Caki2 (cell line): ENCODE measurements around the gene CASP1. TPM values are rescaled to one million over a fixed set of nuclear protein-coding genes. Genes with fewer than 3 reads are reported as not detected.
"Not testable (repeated sequence)": the region's sequence is repeated elsewhere in the genome, so short reads cannot be mapped to it uniquely, and the experiment has no call there.

Source experiments
- DNase-seq: peaks from one replicate; pipeline ENCODE4 v3.0.0-alpha.2; 2015; ENCODE audit warnings: low read depth
- in situ Hi-C: cut with HindIII; loops from 2 replicates; pipeline ENCODE4 v1.10.0; 2016; ENCODE audit warnings: low sequenced_read_pairs, low pct_unique_long_range_greater_than_20kb, mixed read lengths
- total RNA-seq: library from RNA; depleted of rRNA; stranded (reverse); fragments of >200 nt; shearing (Covaris generic); gene quantifications from 2 replicates; pipeline ENCODE4 v1.2.3, GENCODE V29; 2014; ENCODE audit warnings: low replicate concordance; rRNA removed

The CASP1 gene
- total RNA-seq, result not detected in 2 replicates

DNA sequence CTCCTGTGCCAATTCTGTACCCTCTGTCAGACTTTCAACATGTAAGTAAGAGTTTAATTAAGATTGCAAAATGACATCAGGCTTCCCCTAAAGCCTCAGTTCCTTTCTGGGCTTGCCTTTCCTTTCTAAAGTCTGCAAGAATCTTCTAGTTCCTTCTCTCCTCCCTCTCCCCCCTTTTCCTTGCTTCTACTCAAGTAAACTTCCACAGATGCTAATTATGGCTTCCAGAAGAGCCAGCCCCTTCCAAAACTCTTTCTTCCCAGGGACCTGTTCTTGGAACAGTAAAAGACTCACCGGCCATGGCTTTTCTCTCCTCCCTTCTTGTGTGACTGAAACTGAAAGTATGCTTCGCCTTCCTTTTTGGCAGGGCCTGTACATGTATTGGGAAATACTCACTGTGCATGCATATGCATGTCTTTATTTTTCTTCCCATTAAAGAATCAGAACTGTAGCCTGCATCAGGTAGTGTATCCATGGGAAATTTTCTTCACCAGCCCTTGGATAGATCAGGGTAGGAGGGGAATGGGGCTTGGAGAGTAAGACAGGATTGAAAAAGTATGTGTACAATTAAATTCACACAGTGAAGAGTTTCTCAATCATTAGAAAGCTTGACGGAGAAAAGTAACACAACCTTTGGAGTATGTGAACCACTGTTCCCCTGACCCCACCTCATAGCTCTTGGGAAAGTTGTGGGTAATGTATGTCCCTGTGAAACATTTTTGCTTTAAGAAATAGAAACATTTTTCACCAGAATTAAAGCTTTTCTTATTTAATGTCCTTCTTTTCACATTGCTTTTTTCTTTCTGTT, at the start of gene CASP1:
TSS of gene CASP1 (minus strand) at position 332 of the 808 bp plus-strand sequence. CDS start at position 301, 31 bp downstream.
- DNase-seq, result no peak
- in situ Hi-C loops, result no loop called here

DNA sequence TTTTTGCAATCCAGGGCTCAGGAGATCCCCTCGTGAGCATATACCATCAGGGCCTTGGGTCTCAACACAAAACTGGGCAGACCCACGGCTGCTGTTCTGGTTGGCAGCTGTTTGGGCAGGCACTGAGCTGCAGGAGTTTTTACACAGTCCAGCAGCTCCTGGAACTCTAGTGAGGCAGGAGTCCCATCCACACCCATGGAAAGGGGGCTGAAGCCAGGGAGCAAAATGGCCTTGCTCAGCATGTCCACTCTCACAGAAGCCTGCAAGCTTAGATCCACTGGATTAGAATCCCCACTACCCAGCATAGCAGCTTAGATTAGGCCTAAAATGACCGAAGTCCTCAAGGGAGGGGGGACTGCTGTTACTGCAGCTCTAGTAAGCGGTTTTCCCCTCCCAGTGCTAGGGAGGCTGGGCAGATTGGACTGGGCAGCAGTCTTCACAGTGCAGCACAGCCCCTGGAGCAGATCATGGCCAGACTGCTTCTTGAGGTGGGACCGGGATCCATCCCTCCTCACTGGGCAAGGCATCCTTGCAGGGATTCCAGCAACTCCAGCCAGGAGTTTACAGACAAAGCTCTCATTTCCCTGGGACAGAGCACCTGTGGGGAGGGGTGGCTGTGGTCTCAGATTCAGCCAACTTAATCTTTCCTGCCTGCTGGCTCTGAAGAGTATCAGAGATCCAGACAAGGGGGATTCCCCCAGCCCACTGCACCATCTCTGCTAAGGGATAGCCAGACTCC, 46.6 kb upstream of the CASP1 start:
- in situ Hi-C loops, result no loop called here
- DNase-seq, result no peak

DNA sequence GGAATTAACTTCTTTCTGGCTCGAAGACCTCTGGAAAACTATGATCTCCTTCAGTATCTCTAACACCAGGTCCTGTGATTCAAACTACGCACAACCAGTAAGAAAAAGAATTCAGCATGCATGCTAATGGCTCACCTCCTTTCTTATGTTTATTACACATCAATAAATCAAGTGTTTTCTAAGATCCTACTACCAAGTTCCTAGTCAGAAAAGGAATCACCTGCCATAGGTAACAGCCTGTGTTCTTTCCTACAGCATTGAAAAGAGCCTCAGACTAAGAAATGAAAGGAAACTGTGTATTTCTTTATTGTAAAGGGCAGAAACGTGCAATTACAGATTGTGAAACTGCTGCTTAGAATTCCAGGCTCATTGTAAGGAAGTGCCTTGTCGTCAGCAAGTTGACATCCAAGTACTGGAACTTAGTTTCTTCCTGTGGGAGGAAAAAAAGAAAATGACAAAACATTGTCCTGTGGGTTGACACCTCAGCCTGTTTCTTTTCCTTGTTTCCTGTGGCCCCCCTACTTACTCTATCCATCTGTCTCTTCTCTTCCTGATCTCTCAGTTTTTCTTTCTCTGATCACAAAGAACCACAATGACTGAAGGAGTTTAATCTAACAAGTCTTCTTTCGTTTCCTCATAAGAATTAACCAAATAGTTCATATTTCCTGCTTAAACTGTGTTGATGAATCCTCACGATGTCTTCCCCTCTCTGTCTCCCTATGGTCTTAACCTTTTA, 45.4 kb upstream of the CASP1 start:
- in situ Hi-C loops, DNase-seq: not testable (repeated sequence)

DNA sequence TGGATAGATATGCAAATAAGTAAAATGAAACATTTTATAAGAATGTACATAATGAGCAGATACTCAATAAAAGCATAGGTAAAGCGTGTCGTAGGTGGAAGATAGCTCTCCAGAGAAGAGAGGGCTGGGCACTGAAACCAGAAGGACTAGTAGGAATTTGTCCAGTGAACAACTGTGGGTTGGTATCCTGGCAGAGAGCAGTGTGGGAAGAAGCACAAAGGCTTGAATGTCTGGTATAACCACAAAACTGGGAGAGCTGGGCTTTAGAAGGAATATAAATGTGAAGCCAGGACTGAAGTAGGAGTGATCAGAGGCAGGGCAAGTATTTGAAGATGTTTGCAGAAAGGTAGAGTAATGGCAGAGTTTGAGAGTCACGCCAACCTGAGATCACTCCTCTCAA, 43.3 kb upstream of the CASP1 start:
- in situ Hi-C loops, result no loop called here
- no peak for DNase-seq

DNA sequence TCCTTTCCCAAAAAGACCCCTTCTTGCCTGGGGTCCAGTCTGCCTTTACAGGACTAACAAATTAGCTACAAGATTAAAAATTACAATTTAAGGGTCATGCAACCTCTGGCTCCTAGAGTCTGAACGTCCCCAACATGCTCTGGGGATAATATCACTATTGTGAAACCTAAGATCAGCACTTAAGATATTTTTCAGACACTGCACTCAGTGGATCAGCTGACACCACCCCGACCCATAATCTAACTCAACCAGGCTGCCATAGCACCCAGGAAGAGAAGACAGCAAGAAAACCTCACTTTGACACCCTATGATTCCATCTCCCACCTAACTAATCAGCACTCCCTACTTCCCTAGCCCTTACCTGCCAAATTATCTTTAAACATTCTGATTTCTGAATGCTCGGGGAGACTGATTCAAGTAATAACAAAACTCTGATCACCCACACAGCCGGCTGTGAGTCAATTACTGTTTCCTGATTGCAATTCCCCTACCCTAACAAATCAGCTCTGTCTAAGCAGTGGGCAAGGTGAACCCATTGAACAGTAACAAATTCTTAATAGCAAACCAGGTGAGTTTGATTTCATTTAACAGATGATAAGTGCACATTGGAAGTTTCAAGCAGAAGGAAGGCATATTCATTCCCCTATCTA, 42.3 kb upstream of the CASP1 start:
- in situ Hi-C loops, DNase-seq: not testable (repeated sequence)

DNA sequence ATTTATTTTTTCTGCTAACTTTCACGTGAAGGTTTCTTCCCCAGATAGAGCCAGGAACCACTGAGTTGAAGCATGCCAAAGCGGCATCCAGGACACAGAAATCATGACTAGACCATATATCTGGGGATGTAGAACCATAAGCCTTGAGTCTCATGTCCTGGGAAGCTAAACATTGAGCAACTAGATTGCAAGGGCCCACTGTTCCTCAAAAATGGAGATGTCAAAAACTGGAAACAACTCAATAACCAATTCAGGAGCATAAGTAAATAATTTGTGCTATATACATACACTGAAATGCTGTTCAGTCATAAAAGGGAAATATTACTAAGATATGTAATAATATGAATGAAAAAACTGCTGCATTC, 39.2 kb upstream of the CASP1 start:
- in situ Hi-C loops, result no loop called here
- no peak for DNase-seq

DNA sequence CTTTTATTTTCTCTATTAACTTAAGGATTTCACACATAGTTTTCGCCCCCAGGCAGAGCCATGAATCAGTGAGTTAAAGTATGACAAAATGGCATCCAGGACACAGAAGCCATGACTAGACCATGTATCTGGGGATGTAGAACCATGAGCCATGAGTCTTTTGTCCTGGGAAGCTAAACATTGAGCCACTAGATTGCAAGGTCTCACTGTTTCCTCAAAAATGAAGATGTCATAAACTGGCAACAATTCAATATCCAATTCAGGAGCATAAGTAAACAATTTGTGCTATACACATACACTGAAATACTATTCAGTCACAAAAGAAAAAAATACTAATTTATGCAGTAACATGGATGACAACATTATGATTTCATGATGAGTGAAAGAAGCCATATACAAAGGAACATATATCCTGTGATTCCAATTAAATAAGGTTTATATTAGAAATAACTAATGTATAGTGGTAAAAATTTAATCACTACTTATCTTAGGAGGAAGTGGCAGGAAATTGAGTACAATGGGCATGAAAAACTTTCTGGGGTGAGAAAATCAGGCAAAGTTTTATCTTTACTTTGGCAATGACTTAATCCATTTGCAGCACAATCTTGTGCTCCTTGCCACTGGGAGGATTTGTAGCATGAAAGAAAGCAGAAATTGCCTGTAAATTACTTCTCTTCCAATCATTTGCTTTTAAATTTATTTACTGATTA, 38.7 kb upstream of the CASP1 start:
- DNase-seq, result no peak

DNA sequence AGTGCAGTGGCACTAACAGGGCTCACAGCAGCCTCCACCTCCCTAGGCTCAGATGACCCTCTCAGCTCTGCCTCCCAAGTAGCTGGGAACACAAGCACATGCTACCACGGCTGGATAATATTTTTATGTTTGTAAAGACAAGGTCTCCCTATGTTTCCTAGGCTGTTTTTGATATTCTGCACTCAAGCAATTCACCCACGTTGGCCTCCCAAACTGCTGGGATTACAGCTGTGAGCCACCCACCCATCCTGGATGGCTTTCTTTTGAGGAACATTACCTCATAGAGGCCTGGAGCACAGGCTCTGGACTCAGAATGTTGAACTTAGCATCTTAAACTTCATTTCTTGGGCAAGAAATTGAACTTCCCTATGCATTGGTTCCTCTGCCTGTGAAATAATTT, 37.1 kb upstream of the CASP1 start:
- DNase-seq, in situ Hi-C loops: not testable (repeated sequence)

More for the DNA sequence above, 38.7 kb upstream of the CASP1 start:
- in situ Hi-C loops, result no loop called here

DNA sequence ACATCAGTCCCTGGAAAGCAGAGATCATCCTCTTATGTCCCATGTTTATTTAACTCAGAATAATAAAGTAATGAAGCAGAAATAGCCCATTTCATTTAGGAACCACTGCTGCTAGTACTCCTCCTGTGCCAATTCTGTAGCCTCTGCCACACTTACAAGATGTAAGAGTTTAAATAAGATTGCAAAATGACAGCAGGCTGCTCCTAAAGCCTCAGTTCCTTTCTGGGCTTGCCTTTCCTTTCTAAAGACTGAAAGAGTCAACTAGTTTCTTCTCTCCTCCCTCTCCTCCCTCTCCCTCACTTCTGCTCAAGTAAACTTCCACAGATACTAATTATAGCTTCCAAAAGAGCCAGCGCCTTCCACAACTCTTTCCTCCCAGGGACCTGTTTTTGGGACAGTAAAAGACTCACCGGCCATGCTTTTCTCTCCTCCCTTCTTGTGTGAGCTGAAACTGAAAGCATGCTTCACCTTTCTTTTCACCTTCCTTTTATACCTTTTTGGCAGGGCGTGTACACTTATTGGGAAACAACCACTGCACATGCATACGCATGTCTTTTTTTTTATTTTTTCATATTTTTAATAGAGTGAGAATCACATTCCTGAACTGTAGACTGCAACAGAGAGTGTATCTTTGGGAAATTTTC, 36.3 kb upstream of the CASP1 start:
- no peak for DNase-seq
- in situ Hi-C loops, result no loop called here

DNA sequence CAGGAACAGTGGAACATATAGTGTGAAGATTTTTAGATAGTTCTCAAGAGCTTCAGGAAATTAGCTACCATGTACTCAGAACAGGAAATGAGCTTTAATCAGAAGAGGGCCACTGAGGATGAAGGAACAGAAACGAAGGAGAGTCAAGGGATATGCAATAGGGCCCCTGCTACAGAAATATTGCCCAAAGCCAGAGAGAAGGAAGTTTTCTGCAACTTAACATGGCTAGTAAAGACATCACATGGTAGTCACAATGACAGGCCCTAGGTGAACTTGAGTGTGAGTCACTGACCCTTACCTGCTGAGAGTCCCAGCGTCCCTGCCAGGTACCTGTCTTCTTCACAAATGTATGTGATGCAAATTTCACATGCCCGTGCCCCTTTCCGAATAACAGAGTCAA, 35.4 kb upstream of the CASP1 start:
- DNase-seq, result no peak
- in situ Hi-C loops, result no loop called here

DNA sequence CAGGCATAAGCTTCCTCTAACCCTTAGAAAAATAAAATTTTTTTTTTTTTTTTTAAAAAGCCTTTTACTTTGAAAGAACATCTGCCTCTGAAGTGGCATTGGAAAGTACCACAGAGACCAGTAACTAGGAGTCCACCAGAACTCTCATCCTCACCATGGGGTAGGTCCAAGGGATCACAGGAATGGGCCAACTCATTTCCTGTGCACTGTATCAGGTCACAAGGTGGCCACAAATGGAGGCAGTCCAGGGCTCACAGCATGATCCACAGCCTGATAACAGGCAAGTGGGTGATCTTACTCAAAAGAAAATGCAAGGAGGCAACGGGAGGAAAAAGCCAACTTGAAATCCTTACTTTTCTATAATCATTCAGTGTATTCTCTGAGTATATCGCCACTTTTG, 34.8 kb upstream of the CASP1 start:
- DNase-seq, in situ Hi-C loops: not testable (repeated sequence)

DNA sequence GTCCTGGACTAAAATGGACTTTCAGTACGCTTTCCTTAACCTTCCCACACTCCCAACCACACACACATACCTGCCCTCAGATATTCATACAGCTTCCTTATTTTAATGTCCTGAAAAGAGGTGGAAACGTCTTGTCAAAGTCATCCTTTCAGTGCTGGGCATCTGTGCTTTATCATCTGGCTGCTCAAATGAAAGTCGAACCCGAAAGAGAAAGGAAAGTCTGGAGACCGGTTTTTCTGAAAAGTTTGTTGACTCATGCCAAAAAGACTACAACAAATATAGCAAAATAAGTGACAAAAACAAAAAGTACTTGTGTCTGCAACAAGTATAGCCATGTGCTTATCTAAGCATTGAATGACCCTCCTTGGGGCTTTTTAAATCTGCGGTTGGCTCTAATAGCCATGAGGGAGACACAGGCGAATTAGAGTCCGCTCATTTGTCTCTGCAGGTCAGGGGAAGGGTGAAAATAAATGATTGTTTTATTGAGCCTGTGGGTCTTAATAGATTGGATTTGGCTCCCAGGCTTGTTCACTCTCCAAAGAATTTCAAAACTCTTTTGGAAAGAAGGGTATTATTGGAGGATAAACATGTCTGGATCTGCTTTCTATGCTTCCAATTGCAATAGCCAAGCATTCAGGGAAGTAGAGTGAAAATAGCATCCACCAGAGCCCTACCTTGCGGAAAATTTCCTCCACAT, 28.4 kb upstream of the CASP1 start:
- in situ Hi-C loops, result not testable (repeated sequence)

DNA sequence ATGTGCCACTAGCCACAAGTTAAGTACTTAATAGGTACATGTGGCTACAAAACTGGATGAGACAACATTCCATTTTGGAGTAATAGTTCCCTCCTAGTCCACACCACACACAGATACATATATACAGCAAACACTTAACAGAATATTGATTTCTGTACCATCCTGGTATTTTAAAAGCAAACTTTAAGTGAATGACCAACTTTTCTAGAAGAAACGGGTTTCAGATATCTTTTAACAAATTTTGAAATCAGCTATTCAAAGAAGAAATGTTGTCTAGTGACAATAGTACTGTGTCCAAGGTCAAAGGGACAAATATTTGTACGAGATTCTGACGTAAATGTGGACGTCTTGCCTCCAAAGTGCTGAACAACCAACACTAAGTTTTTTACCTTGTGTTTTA, 22.5 kb upstream of the CASP1 start:
- no peak for DNase-seq
- in situ Hi-C loops, result no loop called here

More for the DNA sequence above, 28.4 kb upstream of the CASP1 start:
- DNase-seq, result not testable (repeated sequence)

DNA sequence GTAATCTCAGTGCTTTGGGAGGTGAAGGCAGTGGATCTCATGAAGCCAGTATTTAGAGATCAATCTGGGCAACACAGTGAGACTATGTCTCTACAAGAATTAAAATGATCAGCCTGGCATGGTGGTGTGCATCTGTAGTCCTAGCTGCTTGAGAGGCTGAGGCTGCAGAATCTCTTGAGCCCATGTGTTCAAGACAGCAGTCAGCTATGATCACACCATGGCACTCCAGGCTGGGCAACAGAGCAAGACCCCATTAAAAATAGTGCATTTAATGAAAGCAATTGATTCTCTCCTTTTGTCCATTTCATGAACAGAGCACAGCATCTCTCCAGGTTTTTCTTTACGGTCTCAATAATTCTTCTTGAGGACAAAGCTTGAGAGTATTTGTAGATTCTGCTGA, 21.5 kb upstream of the CASP1 start:
- in situ Hi-C loops, result no loop called here
- no peak for DNase-seq

DNA sequence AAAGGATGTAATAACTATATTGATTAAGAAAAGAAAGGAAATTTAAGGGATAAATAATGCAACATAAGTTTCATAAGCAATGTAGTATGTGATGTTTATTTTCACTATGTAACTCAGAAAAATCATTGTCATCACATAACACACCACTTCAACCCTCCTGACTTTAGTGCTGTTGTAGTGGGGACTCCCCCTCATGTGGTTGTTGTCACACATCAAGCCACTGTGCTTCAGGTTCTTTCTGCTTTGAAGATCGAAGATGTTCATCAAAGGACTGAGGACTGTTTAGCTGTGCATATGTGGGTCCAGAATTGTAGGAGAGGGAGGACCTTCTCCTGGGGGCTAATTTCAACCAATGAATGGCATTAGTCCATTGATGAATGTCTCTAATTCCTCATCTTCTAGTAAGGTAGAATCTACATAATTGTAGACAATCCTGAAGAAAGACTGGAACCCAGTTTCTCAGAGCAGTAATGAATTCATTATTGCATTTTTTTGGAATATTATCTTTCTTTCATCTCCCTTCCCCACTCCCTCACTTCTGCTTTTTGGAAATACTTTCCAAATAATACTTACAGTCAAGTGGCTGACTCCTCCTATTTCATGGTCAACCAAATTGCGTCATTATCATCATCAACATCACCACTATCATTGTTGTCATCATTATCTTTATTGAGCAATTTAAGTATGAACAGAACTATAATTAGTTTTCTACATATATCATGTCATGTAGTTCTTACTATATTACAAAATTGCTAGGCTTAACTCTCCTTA, 20.0 kb upstream of the CASP1 start:
- no peak for DNase-seq
- in situ Hi-C loops, result no loop called here

DNA sequence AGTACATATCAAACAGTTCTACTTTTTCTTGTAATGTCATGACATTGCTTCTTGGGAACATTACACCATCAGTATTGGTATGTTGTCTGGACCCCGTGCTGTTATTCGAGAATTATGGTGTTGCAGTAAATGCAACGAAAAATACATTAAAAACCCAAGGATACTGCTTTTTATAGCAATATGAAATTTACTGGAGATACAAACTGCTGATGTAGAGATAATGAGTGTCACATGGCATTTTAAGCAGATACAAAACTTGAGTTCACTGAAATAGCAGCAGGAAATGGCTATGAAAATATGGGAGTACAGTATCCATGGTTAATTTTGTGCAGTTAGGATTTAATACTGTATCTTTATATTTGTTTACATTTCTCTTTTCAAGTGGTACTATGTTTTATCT, 17.5 kb upstream of the CASP1 start:
- DNase-seq, result no peak
- in situ Hi-C loops, result no loop called here
